Right lobe of liver (tissue), 6 donors: ENCODE measurements around the gene CATSPER3. TPM values are rescaled to one million over a fixed set of nuclear protein-coding genes. Genes with fewer than 3 reads are reported as not detected.

ENCODE experiments used
- ATAC-seq, 4 donors: fragments of 200-7000 bp; cut with Tn5 transposase; one replicate each; pipeline ENCODE4 v1.9.1; 2020; ENCODE audit warnings: mild to moderate bottlenecking in 4 of 4, moderate library complexity in 4 of 4
- DNase-seq, 3 donors: peaks; one replicate each; pipeline ENCODE4 v3.0.0-alpha.2; 2020
- H3K27ac ChIP-seq, 3 donors: fragments of 200-600 bp; one replicate each; pipeline ENCODE4 v1.8.0; 2022
- H3K27me3 ChIP-seq, 2 donors: fragments of 200-600 bp; one replicate each; pipeline ENCODE4 v1.8.0; 2022
- H3K36me3 ChIP-seq, 4 donors: fragments of 200-600 bp; sonication (generic) in 1 of 4; one replicate each; pipeline versions ENCODE4 v1.5.1 to v1.8.0; 2017 to 2022; ENCODE audit warnings: control low read depth in 1 of 4
- H3K4me1 ChIP-seq, 4 donors: fragments of 200-600 bp; sonication (generic) in 1 of 4; one replicate each; pipeline versions ENCODE4 v1.5.1 to v1.8.0; 2017 to 2022; ENCODE audit warnings: control low read depth in 1 of 4
- H3K4me3 ChIP-seq, 3 donors: fragments of 200-600 bp; one replicate each; pipeline ENCODE4 v1.8.0; 2022
- H3K9me3 ChIP-seq, 4 donors: fragments of 200-600 bp; sonication (generic) in 1 of 4; one replicate each; pipeline versions ENCODE4 v1.5.1 to v1.8.0; 2017 to 2022; ENCODE audit warnings: control low read depth in 1 of 4
- POLR2A ChIP-seq: fragments of 450-650 bp; IDR thresholded peaks from one replicate; pipeline ENCODE4 v1.6.1; 2017; ENCODE audit warnings: antibody characterized with exemption, mild to moderate bottlenecking
- whole genome bisulfite sequencing: methylation state at CpG from one replicate; pipeline ENCODE4 v1.1.6; 2018; ENCODE audit warnings: low coverage, low lambda C conversion rate; ENCODE audit not compliant: insufficient coverage; ENCODE audit errors: missing lambda C conversion rate; 5-methylcytosine and 5-hydroxymethylcytosine counted together
- intact Hi-C, 2 donors: fragments of 100-400 bp; cut with DNase I; formaldehyde crosslinking; loops; one replicate each; pipeline versions ENCODE4 v1.11.2 to v1.14.1; 2022
- total RNA-seq, 6 experiments: library from RNA; depleted of rRNA in 2 of 6; stranded (reverse); fragments of >200 nt in 2 of 6; fragmentation: NEBNext Ultra II Directional in 3 of 6; extraction: Animal tissue kit (Norgen Biotek cat#: 25700) in 3 of 6; gene quantifications; one replicate each; pipeline versions ENCODE4 v1.1.0 to v1.2.4, GENCODE V29; 2016 to 2023
- TF ChIP-seq, protein P1 (sequence below), 4 donors: fragments of 200-600 bp in 3 of 4; fragments of 450-650 bp in 1 of 4; IDR thresholded peaks; one replicate each; pipeline versions ENCODE4 v1.5.1 to v1.8.0; 2016 to 2022; ENCODE audit warnings: antibody characterized with exemption in 4 of 4, mild to moderate bottlenecking in 2 of 4
- donor health status: DM: no; HTN: yes; CAD: no.
- donor health status: DM: no; HTN: no; CAD: no.
- donor health status: DM: no; HTN: no; CAD: no.
- donor health status: DM: no; HTN: yes; CAD: no.
- donor health status: DM: no; HTN: yes; CAD: no.

CATSPER3 gene
- total RNA-seq, 6 experiments from 2014 or later: 0.29 to 1.1 (median 0.81) TPM; not detected in 2

DNA sequence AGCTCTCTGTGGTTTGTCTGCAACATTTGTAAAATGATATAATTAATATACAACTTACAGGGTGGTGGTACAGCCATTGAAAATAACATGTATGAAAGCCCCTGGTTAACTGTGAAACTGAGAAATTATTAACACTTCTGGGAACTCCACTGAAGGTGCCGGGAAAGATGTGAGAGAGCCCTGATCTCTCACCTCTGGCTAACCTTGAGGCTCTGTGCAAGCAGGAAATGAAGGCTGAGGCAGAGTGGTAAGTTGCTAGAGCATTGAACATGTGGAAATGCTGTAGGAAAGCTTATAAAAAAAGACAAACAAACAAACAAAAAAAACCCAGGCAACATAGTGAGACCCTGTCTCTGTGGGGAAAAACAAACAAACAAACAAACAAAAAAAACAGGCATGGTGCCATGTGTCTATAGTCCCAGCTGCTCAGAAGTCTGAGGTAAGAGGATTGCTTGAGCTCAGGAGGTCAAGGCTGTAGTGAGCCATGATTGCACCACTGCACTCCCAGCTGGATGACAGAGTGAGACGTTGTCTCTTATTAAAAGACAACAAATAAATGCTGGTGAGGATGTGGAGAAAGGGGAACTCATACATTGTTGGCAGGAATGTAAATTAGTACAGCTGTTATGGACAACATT lies 7.5 kb downstream of the CATSPER3 start:
- Histone ChIP-seq H3K36me3 (no peaks in the 10 kb centered on the region), H3K27me3 (no peaks in the 10 kb centered on the region), H3K4me1 (no peaks in the 10 kb centered on the region), H3K9me3 (no peaks in the 10 kb centered on the region), H3K4me3 (no peak overlapping the region), H3K27ac (no peak overlapping the region)
- TF ChIP-seq, protein P1, sequence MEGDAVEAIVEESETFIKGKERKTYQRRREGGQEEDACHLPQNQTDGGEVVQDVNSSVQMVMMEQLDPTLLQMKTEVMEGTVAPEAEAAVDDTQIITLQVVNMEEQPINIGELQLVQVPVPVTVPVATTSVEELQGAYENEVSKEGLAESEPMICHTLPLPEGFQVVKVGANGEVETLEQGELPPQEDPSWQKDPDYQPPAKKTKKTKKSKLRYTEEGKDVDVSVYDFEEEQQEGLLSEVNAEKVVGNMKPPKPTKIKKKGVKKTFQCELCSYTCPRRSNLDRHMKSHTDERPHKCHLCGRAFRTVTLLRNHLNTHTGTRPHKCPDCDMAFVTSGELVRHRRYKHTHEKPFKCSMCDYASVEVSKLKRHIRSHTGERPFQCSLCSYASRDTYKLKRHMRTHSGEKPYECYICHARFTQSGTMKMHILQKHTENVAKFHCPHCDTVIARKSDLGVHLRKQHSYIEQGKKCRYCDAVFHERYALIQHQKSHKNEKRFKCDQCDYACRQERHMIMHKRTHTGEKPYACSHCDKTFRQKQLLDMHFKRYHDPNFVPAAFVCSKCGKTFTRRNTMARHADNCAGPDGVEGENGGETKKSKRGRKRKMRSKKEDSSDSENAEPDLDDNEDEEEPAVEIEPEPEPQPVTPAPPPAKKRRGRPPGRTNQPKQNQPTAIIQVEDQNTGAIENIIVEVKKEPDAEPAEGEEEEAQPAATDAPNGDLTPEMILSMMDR (IDR thresholded peaks at IDR 0.05): no peak
- TF ChIP-seq POLR2A: no peak
- ATAC-seq (peak in 2 of 4 donors; percentile 49 to 59), DNase-seq (no peak)
- intact Hi-C loops: no loop called here
- 44% methylated on average over 2 of the region's 2 CpGs for WGBS

DNA sequence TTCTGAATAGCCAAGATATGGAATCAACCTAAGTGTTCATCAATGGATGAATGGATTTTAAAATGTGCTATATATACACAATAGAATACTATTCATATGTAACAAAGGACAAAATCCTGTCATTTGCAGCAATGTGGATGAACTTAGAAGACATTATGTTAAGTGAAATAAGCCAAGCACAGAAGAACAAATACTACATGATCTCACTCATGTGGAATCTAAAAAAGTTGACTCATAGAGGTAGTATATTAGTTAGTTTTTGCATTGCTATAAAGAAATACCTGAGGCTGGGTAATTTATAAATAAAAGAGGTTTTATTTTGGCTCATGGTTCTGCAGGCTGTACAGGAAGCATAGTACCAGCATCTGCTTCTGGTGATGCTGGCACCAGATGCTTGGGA lies 8.1 kb downstream of the CATSPER3 start:
- no peak overlapping the region for H3K4me3 ChIP-seq
- TF ChIP-seq, protein P1 (IDR thresholded peaks at IDR 0.05): no peak
- TF ChIP-seq POLR2A: no peak
- no peaks in the 10 kb centered on the region for H3K4me1 ChIP-seq
- DNase-seq (no peak), ATAC-seq (no peak)
- no peak overlapping the region for H3K27ac ChIP-seq
- H3K36me3 ChIP-seq: no peaks in the 10 kb centered on the region
- intact Hi-C loops: no loop called here
- H3K27me3 ChIP-seq: no peaks in the 10 kb centered on the region
- H3K9me3 ChIP-seq: no peaks in the 10 kb centered on the region

DNA sequence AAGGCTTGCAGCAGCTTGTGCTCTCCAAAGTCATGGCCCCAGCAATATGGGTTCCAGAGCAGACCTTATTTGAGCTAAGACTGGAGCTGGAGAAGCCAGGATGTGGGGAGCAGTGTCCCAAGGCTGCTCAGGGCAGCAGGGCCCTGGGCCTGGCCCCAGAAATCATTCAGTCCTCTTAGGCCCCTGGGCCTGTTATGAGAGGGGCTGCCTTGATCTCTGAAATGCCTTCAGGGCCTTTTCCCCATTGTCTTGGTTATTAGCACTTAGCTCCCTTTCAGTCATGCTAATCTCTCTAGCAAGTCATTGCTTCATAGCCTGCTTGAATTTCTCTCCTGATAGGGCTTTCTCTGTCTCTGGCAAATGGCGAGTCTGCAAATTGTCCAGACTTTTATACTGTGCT lies 9.1 kb downstream of the CATSPER3 start:
- ATAC-seq: no peak
- Histone ChIP-seq H3K36me3 (no peaks in the 10 kb centered on the region), H3K27ac (no peak overlapping the region), H3K4me3 (no peak overlapping the region), H3K4me1 (no peaks in the 10 kb centered on the region), H3K27me3 (no peaks in the 10 kb centered on the region), H3K9me3 (no peaks in the 10 kb centered on the region)
- 100% methylated on average over 1 of the region's 1 CpG for WGBS
- TF ChIP-seq, protein P1 (IDR thresholded peaks at IDR 0.05): no peak
- TF ChIP-seq POLR2A: no peak
- intact Hi-C loops: no loop called here
- no peak for DNase-seq

DNA sequence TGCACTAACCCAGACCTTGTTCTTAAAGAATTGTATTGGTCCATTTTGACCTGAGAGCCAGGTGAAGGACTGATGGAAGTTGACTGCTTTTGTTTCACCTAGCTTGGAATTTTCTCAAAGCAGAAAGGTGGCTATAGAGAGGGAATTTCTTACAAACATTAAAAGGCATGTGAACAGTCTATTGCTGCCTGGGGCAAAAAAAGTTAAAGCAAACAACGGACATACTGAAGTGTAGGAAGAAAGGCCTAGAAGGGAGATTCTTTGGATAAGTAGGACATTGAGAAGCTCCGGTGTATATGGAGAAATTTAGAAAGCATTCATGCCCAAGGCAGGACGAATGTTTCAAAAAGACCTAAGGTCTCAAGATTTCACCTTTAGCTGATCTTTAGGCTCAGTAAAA lies 11.7 kb downstream of the CATSPER3 start:
- Histone ChIP-seq H3K9me3 (no peaks in the 10 kb centered on the region), H3K4me1 (no peaks in the 10 kb centered on the region), H3K36me3 (no peaks in the 10 kb centered on the region), H3K27ac (no peak overlapping the region), H3K4me3 (no peak overlapping the region), H3K27me3 (no peaks in the 10 kb centered on the region)
- intact Hi-C loops: no loop called here
- DNase-seq (no peak), ATAC-seq (no peak)
- WGBS: 81% methylated on average over 3 of the region's 3 CpGs
- TF ChIP-seq, protein P1 (IDR thresholded peaks at IDR 0.05): no peak
- no peak for TF ChIP-seq POLR2A

DNA sequence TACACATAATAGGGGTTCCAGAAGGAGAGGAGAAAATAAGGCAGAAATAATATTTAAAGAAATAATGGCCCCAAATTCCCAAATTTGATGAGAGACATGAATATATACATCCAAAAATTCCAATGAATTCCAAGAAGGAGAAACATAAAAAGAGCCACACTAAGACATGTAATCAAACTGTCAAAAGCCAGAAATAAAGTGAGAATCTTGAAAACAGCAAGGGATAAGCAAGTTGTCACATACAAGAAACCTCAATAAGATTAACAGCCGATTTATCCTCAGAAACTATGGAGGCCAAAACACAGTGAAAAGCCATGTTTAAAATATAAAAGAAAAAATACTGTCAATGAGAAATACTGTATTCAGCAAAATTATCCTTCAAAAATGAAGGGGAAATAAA lies 14.5 kb downstream of the CATSPER3 start:
- 100% methylated on average over 1 of the region's 1 CpG for WGBS
- no peaks in the 10 kb centered on the region for H3K27me3 ChIP-seq
- no peak overlapping the region for H3K4me3 ChIP-seq
- DNase-seq (no peak), ATAC-seq (no peak)
- no peak overlapping the region for H3K27ac ChIP-seq
- TF ChIP-seq POLR2A: no peak
- intact Hi-C loops: no loop called here
- no peaks in the 10 kb centered on the region for H3K36me3 ChIP-seq
- no peaks in the 10 kb centered on the region for H3K4me1 ChIP-seq
- no peaks in the 10 kb centered on the region for H3K9me3 ChIP-seq
